ENCODE data around the gene CA10.

Gene CA10

DNA sequence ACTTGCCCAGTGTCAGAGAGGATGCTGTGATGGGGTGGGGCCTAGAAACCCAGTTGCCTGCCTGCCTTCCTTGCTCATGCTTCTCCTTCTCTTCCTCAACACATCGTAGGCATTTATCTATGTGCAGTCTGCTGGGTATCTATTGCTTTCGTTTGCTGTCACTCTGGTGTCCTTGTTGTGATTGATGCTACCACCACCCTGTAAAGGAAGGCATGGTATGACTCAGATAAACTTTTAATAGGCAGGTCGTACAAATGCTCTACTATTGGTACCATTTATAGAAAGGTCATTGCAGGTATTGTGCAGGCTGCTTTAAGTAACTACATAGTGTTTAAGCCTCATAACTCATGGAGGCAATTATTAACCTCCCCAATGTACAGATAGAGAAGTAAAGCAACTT, 529.3 kb downstream of the CA10 start:
- Histone ChIP-seq H3K4me3 (replicated peaks; ENCODE audit: insufficient read depth, low read length) (no peak overlapping the region), H3K27me3 (ENCODE audit: insufficient read depth, poor library complexity, severe bottlenecking) (no peaks in the 10 kb centered on the region), H3K27ac (replicated peaks) (no peak overlapping the region)
- TF ChIP-seq, protein P1, sequence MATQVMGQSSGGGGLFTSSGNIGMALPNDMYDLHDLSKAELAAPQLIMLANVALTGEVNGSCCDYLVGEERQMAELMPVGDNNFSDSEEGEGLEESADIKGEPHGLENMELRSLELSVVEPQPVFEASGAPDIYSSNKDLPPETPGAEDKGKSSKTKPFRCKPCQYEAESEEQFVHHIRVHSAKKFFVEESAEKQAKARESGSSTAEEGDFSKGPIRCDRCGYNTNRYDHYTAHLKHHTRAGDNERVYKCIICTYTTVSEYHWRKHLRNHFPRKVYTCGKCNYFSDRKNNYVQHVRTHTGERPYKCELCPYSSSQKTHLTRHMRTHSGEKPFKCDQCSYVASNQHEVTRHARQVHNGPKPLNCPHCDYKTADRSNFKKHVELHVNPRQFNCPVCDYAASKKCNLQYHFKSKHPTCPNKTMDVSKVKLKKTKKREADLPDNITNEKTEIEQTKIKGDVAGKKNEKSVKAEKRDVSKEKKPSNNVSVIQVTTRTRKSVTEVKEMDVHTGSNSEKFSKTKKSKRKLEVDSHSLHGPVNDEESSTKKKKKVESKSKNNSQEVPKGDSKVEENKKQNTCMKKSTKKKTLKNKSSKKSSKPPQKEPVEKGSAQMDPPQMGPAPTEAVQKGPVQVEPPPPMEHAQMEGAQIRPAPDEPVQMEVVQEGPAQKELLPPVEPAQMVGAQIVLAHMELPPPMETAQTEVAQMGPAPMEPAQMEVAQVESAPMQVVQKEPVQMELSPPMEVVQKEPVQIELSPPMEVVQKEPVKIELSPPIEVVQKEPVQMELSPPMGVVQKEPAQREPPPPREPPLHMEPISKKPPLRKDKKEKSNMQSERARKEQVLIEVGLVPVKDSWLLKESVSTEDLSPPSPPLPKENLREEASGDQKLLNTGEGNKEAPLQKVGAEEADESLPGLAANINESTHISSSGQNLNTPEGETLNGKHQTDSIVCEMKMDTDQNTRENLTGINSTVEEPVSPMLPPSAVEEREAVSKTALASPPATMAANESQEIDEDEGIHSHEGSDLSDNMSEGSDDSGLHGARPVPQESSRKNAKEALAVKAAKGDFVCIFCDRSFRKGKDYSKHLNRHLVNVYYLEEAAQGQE (IDR thresholded peaks at IDR 0.05; ENCODE audit: insufficient replicate concordance, low read depth) = no peak
- TF ChIP-seq, protein P2, sequence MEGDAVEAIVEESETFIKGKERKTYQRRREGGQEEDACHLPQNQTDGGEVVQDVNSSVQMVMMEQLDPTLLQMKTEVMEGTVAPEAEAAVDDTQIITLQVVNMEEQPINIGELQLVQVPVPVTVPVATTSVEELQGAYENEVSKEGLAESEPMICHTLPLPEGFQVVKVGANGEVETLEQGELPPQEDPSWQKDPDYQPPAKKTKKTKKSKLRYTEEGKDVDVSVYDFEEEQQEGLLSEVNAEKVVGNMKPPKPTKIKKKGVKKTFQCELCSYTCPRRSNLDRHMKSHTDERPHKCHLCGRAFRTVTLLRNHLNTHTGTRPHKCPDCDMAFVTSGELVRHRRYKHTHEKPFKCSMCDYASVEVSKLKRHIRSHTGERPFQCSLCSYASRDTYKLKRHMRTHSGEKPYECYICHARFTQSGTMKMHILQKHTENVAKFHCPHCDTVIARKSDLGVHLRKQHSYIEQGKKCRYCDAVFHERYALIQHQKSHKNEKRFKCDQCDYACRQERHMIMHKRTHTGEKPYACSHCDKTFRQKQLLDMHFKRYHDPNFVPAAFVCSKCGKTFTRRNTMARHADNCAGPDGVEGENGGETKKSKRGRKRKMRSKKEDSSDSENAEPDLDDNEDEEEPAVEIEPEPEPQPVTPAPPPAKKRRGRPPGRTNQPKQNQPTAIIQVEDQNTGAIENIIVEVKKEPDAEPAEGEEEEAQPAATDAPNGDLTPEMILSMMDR (IDR thresholded peaks at IDR 0.05; ENCODE audit: insufficient read depth, low read length) = no peak
- TF ChIP-seq SPI1 (IDR thresholded peaks at IDR 0.05; ENCODE audit: borderline replicate concordance, low read depth) = no peak
- TF ChIP-seq GABPA (IDR thresholded peaks at IDR 0.05; ENCODE audit: low read depth) = no peak
- TF ChIP-seq POLR2AphosphoS5 (IDR thresholded peaks at IDR 0.05; ENCODE audit: low read depth) = no peak
- no peak for DNase-seq (ENCODE audit: low read depth in 1 of 2, low spot score in 1 of 2)

DNA sequence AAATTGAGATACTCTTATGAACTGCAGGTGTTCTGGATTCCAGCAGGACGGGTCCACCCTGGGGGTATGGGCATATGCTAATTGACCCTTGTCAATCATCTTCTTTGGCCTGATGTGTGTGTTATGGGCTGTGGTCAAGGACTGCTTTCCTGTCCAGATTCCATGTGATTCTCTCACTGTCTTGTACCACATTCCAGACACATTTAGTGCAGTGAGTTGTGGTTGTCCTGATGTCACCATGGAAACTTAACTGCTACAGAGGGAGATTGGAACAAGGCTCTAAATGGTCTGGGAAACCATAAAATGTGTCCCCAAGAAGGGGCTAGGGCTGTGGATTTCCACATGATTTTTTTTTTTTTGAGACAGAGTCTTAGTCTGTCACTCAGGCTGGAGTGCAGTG, 530.7 kb downstream of the CA10 start:
- DNase-seq (ENCODE audit: low read depth in 1 of 2, low spot score in 1 of 2) = no peak
- no peak overlapping the region for H3K4me3 ChIP-seq (replicated peaks; ENCODE audit: insufficient read depth, low read length)
- TF ChIP-seq, protein P1 (IDR thresholded peaks at IDR 0.05; ENCODE audit: insufficient replicate concordance, low read depth) = no peak
- TF ChIP-seq, protein P2 (IDR thresholded peaks at IDR 0.05; ENCODE audit: insufficient read depth, low read length) = no peak
- TF ChIP-seq POLR2AphosphoS5 (IDR thresholded peaks at IDR 0.05; ENCODE audit: low read depth) = no peak
- TF ChIP-seq SPI1 (IDR thresholded peaks at IDR 0.05; ENCODE audit: borderline replicate concordance, low read depth) = no peak
- no peak for TF ChIP-seq GABPA (IDR thresholded peaks at IDR 0.05; ENCODE audit: low read depth)
- no peak overlapping the region for H3K27ac ChIP-seq (replicated peaks)
- no peaks in the 10 kb centered on the region for H3K27me3 ChIP-seq (ENCODE audit: insufficient read depth, poor library complexity, severe bottlenecking)

DNA sequence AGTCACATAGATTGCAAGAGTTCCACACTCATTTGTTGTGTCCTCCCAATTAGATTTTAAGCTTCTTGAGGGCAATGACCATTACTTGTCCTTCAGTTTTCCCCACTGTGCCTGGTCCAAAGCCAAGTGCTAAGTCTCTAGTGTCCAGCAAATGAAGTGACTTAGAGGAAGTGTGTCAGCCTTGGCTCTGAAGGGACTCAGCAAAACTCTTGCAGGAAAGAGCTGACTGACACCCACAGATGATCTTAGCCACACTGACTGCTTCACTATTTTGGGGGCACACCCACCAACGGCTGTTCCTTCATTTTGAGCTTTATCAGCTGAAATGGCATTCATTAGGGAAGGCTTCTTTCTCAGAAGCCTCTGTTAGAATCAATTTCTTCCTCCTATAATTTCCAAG, 540.0 kb downstream of the CA10 start:
- Histone ChIP-seq H3K4me3 (replicated peaks; ENCODE audit: insufficient read depth, low read length) (no peak overlapping the region), H3K27me3 (ENCODE audit: insufficient read depth, poor library complexity, severe bottlenecking) (no peaks in the 10 kb centered on the region), H3K27ac (replicated peaks) (no peak overlapping the region)
- DNase-seq (ENCODE audit: low read depth in 1 of 2, low spot score in 1 of 2) = no peak
- TF ChIP-seq SPI1 (IDR thresholded peaks at IDR 0.05; ENCODE audit: borderline replicate concordance, low read depth) = no peak

DNA sequence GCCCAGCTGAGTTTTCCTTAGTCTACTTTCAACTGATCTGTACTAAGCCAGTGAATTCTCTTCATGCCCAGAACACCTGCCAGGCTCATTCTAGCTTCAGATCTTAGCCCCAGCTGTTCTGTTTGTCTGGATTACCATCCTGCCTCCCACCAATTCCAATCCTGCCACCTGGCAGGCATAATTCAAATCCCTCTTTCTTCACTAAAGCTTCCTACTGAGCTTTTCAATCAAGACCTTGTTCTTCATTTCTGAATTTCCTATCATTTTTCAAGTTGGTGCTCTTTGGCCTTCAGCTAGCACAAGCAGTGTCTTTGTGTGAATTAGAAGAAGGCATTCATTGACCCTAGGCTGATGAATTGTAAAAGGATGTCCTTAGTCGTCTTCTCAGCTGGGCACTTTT, 540.5 kb downstream of the CA10 start:
- Histone ChIP-seq H3K27me3 (ENCODE audit: insufficient read depth, poor library complexity, severe bottlenecking) (no peaks in the 10 kb centered on the region), H3K4me3 (replicated peaks; ENCODE audit: insufficient read depth, low read length) (no peak overlapping the region), H3K27ac (replicated peaks) (no peak overlapping the region)
- no peak for DNase-seq (ENCODE audit: low read depth in 1 of 2, low spot score in 1 of 2)
- TF ChIP-seq, protein P1 (IDR thresholded peaks at IDR 0.05; ENCODE audit: insufficient replicate concordance, low read depth) = no peak
- TF ChIP-seq, protein P2 (IDR thresholded peaks at IDR 0.05; ENCODE audit: insufficient read depth, low read length) = no peak

Measured in HL-60 (cell line).